ENCODE measurements around the gene PSMA7. TPM values are rescaled to one million over a fixed set of nuclear protein-coding genes. Genes with fewer than 3 reads are reported as not detected.

The PSMA7 gene
- total and polyA plus RNA-seq, 4 donors, result 109 to 342 (median 196) TPM

GRCh38 chr20:62174021-62174804, 31.0 kb upstream of the PSMA7 start:
- Histone ChIP-seq H3K9me3 (ENCODE audit: control insufficient read depth in 4 of 4, low read length in 3 of 4) (no peaks in the 10 kb centered on the region), H3K27me3 (ENCODE audit: control insufficient read depth in 4 of 4, insufficient read depth in 4 of 4, low read length in 3 of 4) (no peaks in the 10 kb centered on the region), H3K4me3 (ENCODE audit: low read depth in 1 of 3, low read length in 3 of 3) (no peak overlapping the region), H3K9ac (ENCODE audit: low read depth in 1 of 2, low read length in 2 of 2) (no peak overlapping the region), H3K36me3 (ENCODE audit: control insufficient read depth in 4 of 4, insufficient read depth in 3 of 4, low read depth in 1 of 4, low read length in 3 of 4) (peaks cover 0 to 20% (median 4%) of the 10 kb centered on the region in 4 donors), H3K27ac (ENCODE audit: low read depth in 1 of 2, low read length in 2 of 2) (no peak overlapping the region), H3K4me1 (ENCODE audit: control insufficient read depth in 4 of 4, insufficient read depth in 4 of 4, low read length in 3 of 4) (peaks cover 3 to 24% (median 8%) of the 10 kb centered on the region in 4 donors)
- DNase-seq (ENCODE audit: low spot score), result no peak
- WGBS, result 97% methylated on average over 28 of the region's 28 CpGs
- TF ChIP-seq ATF3 (IDR thresholded peaks at IDR 0.05), result no peak
- TF ChIP-seq REST (IDR thresholded peaks at IDR 0.05), result no peak
- no peak for TF ChIP-seq SP1 (IDR thresholded peaks at IDR 0.05)
- TF ChIP-seq, protein P1, sequence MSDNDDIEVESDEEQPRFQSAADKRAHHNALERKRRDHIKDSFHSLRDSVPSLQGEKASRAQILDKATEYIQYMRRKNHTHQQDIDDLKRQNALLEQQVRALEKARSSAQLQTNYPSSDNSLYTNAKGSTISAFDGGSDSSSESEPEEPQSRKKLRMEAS (IDR thresholded peaks at IDR 0.05), result no peak
- no peak for TF ChIP-seq YY1 (IDR thresholded peaks at IDR 0.05)

DNA sequence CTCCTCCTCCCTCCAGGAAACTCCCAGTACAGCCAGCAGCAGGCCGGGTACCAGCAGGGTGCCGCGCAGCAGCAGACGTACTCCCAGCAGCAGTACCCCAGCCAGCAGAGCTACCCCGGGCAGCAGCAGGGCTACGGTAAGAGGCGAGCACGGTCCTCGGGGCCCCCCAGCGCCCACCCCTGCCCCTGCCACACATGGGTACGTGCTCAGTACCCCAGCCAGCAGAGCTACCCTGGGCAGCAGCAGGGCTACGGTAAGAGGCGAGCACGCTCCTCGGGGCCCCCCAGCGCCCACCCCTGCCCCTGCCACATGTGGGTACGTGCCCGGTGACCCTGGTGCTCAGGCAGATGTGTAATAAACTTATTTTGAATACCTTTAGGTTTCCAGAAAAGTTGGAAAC, 29.5 kb upstream of the PSMA7 start:
- H3K9me3 ChIP-seq (ENCODE audit: control insufficient read depth in 4 of 4, low read length in 3 of 4), result no peaks in the 10 kb centered on the region
- H3K9ac ChIP-seq (ENCODE audit: low read depth in 1 of 2, low read length in 2 of 2), result no peak overlapping the region
- H3K4me1 ChIP-seq (ENCODE audit: control insufficient read depth in 4 of 4, insufficient read depth in 4 of 4, low read length in 3 of 4), result peaks cover 3 to 15% (median 5%) of the 10 kb centered on the region in 4 donors
- TF ChIP-seq FOXA1 (IDR thresholded peaks at IDR 0.05), result no peak
- TF ChIP-seq, protein P2, sequence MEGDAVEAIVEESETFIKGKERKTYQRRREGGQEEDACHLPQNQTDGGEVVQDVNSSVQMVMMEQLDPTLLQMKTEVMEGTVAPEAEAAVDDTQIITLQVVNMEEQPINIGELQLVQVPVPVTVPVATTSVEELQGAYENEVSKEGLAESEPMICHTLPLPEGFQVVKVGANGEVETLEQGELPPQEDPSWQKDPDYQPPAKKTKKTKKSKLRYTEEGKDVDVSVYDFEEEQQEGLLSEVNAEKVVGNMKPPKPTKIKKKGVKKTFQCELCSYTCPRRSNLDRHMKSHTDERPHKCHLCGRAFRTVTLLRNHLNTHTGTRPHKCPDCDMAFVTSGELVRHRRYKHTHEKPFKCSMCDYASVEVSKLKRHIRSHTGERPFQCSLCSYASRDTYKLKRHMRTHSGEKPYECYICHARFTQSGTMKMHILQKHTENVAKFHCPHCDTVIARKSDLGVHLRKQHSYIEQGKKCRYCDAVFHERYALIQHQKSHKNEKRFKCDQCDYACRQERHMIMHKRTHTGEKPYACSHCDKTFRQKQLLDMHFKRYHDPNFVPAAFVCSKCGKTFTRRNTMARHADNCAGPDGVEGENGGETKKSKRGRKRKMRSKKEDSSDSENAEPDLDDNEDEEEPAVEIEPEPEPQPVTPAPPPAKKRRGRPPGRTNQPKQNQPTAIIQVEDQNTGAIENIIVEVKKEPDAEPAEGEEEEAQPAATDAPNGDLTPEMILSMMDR (IDR thresholded peaks at IDR 0.05; ENCODE audit: low read depth, low read length, missing input control), result no peak
- TF ChIP-seq EGR1 (IDR thresholded peaks at IDR 0.05; ENCODE audit: low read depth in 2 of 2), result no peak
- TF ChIP-seq HNF4G (IDR thresholded peaks at IDR 0.05), result no peak
- TF ChIP-seq TAF1 (conservative IDR thresholded peaks at IDR 0.05), result no peak
- TF ChIP-seq YY1 (IDR thresholded peaks at IDR 0.05), result no peak
- no peak for TF ChIP-seq RXRA (IDR thresholded peaks at IDR 0.05)
- no peak for TF ChIP-seq SP1 (IDR thresholded peaks at IDR 0.05)
- TF ChIP-seq, protein P1 (IDR thresholded peaks at IDR 0.05), result no peak
- TF ChIP-seq HNF4A (conservative IDR thresholded peaks at IDR 0.05), result no peak
- TF ChIP-seq JUND (IDR thresholded peaks at IDR 0.05), result no peak
- no peak for TF ChIP-seq FOXA2 (IDR thresholded peaks at IDR 0.05)
- no peak for TF ChIP-seq GABPA (IDR thresholded peaks at IDR 0.05 in 1 of 2, conservative IDR thresholded peaks at IDR 0.05 in 1 of 2)
- no peak for TF ChIP-seq ZBTB33 (IDR thresholded peaks at IDR 0.05)
- 96% methylated on average over 18 of the region's 18 CpGs for WGBS
- H3K36me3 ChIP-seq (ENCODE audit: control insufficient read depth in 4 of 4, insufficient read depth in 3 of 4, low read depth in 1 of 4, low read length in 3 of 4), result peaks cover 0 to 32% (median 8%) of the 10 kb centered on the region in 4 donors
- H3K4me3 ChIP-seq (ENCODE audit: low read depth in 1 of 3, low read length in 3 of 3), result no peak overlapping the region
- no peaks in the 10 kb centered on the region for H3K27me3 ChIP-seq (ENCODE audit: control insufficient read depth in 4 of 4, insufficient read depth in 4 of 4, low read length in 3 of 4)
- no peak overlapping the region for H3K27ac ChIP-seq (ENCODE audit: low read depth in 1 of 2, low read length in 2 of 2)
- no peak for DNase-seq (ENCODE audit: low spot score)

Data from liver (tissue), 9 donors.